Cardiac muscle cell (in vitro differentiated cells and primary cell): ENCODE measurements around the gene METTL8. TPM values are rescaled to one million over a fixed set of nuclear protein-coding genes. Genes with fewer than 3 reads are reported as not detected.
"Not testable (repeated sequence)": the region's sequence is repeated elsewhere in the genome, so short reads cannot be mapped to it uniquely, and the experiment has no call there.

Experiments
- DNase-seq, 2 donors: peaks; one replicate each; pipeline versions ENCODE4 v3.0.0 to v3.0.0-alpha.2; 2010 to 2017; ENCODE audit warnings: low read depth in 1 of 2, low spot score in 1 of 2
- H3K27ac ChIP-seq: fragments of 200-600 bp; sonication (generic); 2 replicates; pipeline ENCODE4 v1.5.1; 2016
- H3K27me3 ChIP-seq: fragments of 200-600 bp; sonication (generic); 2 replicates; pipeline ENCODE4 v1.6.0; 2016; ENCODE audit warnings: control low read depth
- H3K36me3 ChIP-seq: fragments of 200-600 bp; sonication (generic); 2 replicates; pipeline ENCODE4 v1.5.1; 2016; ENCODE audit warnings: control low read depth
- H3K4me1 ChIP-seq: fragments of 200-600 bp; sonication (generic); 2 replicates; pipeline ENCODE4 v1.8.1; 2017; ENCODE audit warnings: low read depth, mild to moderate bottlenecking, mixed run types
- H3K4me3 ChIP-seq: fragments of 200-600 bp; sonication (generic); 2 replicates; pipeline ENCODE4 v1.5.1; 2016; ENCODE audit warnings: mild to moderate bottlenecking
- H3K9me3 ChIP-seq: fragments of 200-600 bp; sonication (generic); 2 replicates; pipeline ENCODE4 v1.5.1; 2017; ENCODE audit warnings: low read depth, mild to moderate bottlenecking, control low read depth
- CTCF ChIP-seq: IDR thresholded peaks from 2 replicates; pipeline ENCODE4 v1.5.1; 2012; ENCODE audit warnings: low read depth, mild to moderate bottlenecking, low read length
- polyA plus RNA-seq: library from polyadenylated mRNA; unstranded; fragments of >200 nt; fragmentation: Nextera tagmentation; extraction: Ambion mirVana; gene quantifications from 2 replicates; pipeline ENCODE4 v1.2.1, GENCODE V29; 2016
- total RNA-seq: library from RNA; depleted of rRNA; stranded (reverse); fragments of >200 nt; gene quantifications from 2 replicates; pipeline ENCODE4 v1.2.3, GENCODE V29; 2016

The METTL8 gene
- total and polyA plus RNA-seq, 2 experiments from 2014 or later: 12.4 to 15.5 TPM

- TF ChIP-seq CTCF: no peak
- Histone ChIP-seq H3K4me3 (no peak overlapping the region), H3K36me3 (no peaks in the 10 kb centered on the region), H3K27me3 (no peaks in the 10 kb centered on the region), H3K9me3 (no peaks in the 10 kb centered on the region), H3K27ac (no peak overlapping the region), H3K4me1 (no peaks in the 10 kb centered on the region)
- DNase-seq: no peak
Observed at GRCh38 chr2:171365778-171366177, 68.0 kb downstream of the METTL8 start.

GRCh38 chr2:171365232-171365631 is 68.6 kb downstream of the METTL8 start:
- Histone ChIP-seq H3K4me3 (no peak overlapping the region), H3K36me3 (no peaks in the 10 kb centered on the region), H3K9me3 (no peaks in the 10 kb centered on the region), H3K27ac (no peak overlapping the region), H3K4me1 (no peaks in the 10 kb centered on the region), H3K27me3 (no peaks in the 10 kb centered on the region)
- no peak for DNase-seq
- TF ChIP-seq CTCF: no peak

GRCh38 chr2:171362396-171362795 is 71.4 kb downstream of the METTL8 start:
- DNase-seq: no peak
- no peaks in the 10 kb centered on the region for H3K27me3 ChIP-seq
- no peak overlapping the region for H3K27ac ChIP-seq
- no peaks in the 10 kb centered on the region for H3K36me3 ChIP-seq
- TF ChIP-seq CTCF: no peak
- no peak overlapping the region for H3K4me3 ChIP-seq
- no peaks in the 10 kb centered on the region for H3K4me1 ChIP-seq
- H3K9me3 ChIP-seq: no peaks in the 10 kb centered on the region

GRCh38 chr2:171360905-171361304 is 72.9 kb downstream of the METTL8 start:
- no peaks in the 10 kb centered on the region for H3K9me3 ChIP-seq
- no peaks in the 10 kb centered on the region for H3K4me1 ChIP-seq
- no peak for DNase-seq
- H3K27me3 ChIP-seq: no peaks in the 10 kb centered on the region
- TF ChIP-seq CTCF: no peak
- no peak overlapping the region for H3K4me3 ChIP-seq
- H3K36me3 ChIP-seq: no peaks in the 10 kb centered on the region
- H3K27ac ChIP-seq: no peak overlapping the region

- not testable (repeated sequence) for H3K9me3 ChIP-seq, H3K27ac ChIP-seq, H3K27me3 ChIP-seq, DNase-seq, H3K4me3 ChIP-seq, H3K36me3 ChIP-seq, H3K4me1 ChIP-seq
Observed at GRCh38 chr2:171353746-171354145, 80.0 kb downstream of the METTL8 start.

- no peaks in the 10 kb centered on the region for H3K27me3 ChIP-seq
- no peaks in the 10 kb centered on the region for H3K9me3 ChIP-seq
- DNase-seq: no peak
- H3K4me1 ChIP-seq: peaks cover 12% of the 10 kb centered on the region
- peak overlapping the region; percentile 25 for H3K27ac ChIP-seq
- no peaks in the 10 kb centered on the region for H3K36me3 ChIP-seq
- no peak for TF ChIP-seq CTCF
- H3K4me3 ChIP-seq: no peak overlapping the region
Observed at GRCh38 chr2:171348056-171348455, 85.7 kb downstream of the METTL8 start.
